T-helper 1 cell treated with Interleukin-12 subunit alpha and Interleukin-12 subunit beta and Interleukin-4 antibody, amounts not matched to agents 30 ng/mL and 1 ng/mL, for 36 hours (primary cell): Measurements from ENCODE around the gene MORN1. TPM values are rescaled to one million over a fixed set of nuclear protein-coding genes. Genes with fewer than 3 reads are reported as not detected.

Experiments
- intact Hi-C: fragments of 100-400 bp; cut with micrococcal nuclease; formaldehyde crosslinking; loops from one replicate; pipeline ENCODE4 v1.15.1; 2024
- total RNA-seq: library from RNA; stranded (reverse); gene quantifications from 2 replicates; pipeline ENCODE4 v1.2.3, GENCODE V29; 2022

Gene MORN1
- total RNA-seq, 1 donor from 2014 or later = 7.8 TPM

- intact Hi-C loops = no loop called here
Observed at GRCh38 chr1:2311184-2312032, 79.9 kb downstream of the MORN1 start.

GRCh38 chr1:2310332-2311183 lies 80.8 kb downstream of the MORN1 start:
- intact Hi-C loops = no loop called here

- intact Hi-C loops = loop anchor here (10.0 kb wide), 1 partner anchor 1546 kb away; the partner anchor contains the start of genes CEP104 and DFFB
Observed at GRCh38 chr1:2308844-2309243, 82.5 kb downstream of the MORN1 start.

- intact Hi-C loops = loop anchor here (10.0 kb wide), 1 partner anchor 1547 kb away; the partner anchor contains the start of genes CEP104 and DFFB
Observed at GRCh38 chr1:2307972-2308371, 83.4 kb downstream of the MORN1 start.

- intact Hi-C loops = loop anchor here (10.0 kb wide), 1 partner anchor 1548 kb away; the partner anchor contains the start of genes CEP104 and DFFB
Observed at GRCh38 chr1:2307064-2307605, 84.2 kb downstream of the MORN1 start.

GRCh38 chr1:2306151-2306978 lies 85.0 kb downstream of the MORN1 start:
- intact Hi-C loops = loop anchor here (10.0 kb wide), 1 partner anchor 1548 kb away; the partner anchor contains the start of genes CEP104 and DFFB

GRCh38 chr1:2304921-2305681 lies 86.3 kb downstream of the MORN1 start:
- intact Hi-C loops = loop anchor here (5.0 to 10.0 kb wide), 2 partner anchors 242 to 1550 kb away; partner anchors contain the start of genes CEP104 and DFFB

- intact Hi-C loops = loop anchor here (5.0 to 10.0 kb wide), 2 partner anchors 243 to 1551 kb away; partner anchors contain the start of genes CEP104 and DFFB
Observed at GRCh38 chr1:2304282-2304681, 87.1 kb downstream of the MORN1 start.

GRCh38 chr1:2303781-2304180 lies 87.6 kb downstream of the MORN1 start:
- intact Hi-C loops = loop anchor here (5.0 to 10.0 kb wide), 2 partner anchors 244 to 1551 kb away; partner anchors contain the start of genes CEP104 and DFFB

GRCh38 chr1:2303016-2303775 lies 88.2 kb downstream of the MORN1 start:
- intact Hi-C loops = loop anchor here (5.0 to 10.0 kb wide), 2 partner anchors 244 to 1552 kb away; partner anchors contain the start of genes CEP104 and DFFB

- intact Hi-C loops = loop anchor here (5.0 to 10.0 kb wide), 2 partner anchors 245 to 1552 kb away; partner anchors contain the start of genes CEP104 and DFFB
Observed at GRCh38 chr1:2302292-2302925, 88.9 kb downstream of the MORN1 start.

GRCh38 chr1:2301607-2302291 lies 89.6 kb downstream of the MORN1 start:
- intact Hi-C loops = loop anchor here (1.0 to 10.0 kb wide), 7 partner anchors 14 to 1553 kb away; partner anchors contain the start of genes CEP104, DFFB, FAAP20 and MORN1

- intact Hi-C loops = loop anchor here (1.0 to 10.0 kb wide), 9 partner anchors 11 to 1554 kb away; partner anchors contain the start of genes CEP104, DFFB, FAAP20 and MORN1
Observed at GRCh38 chr1:2300851-2301606, 90.3 kb downstream of the MORN1 start.

- intact Hi-C loops = loop anchor here (1.0 to 10.0 kb wide), 6 partner anchors 10 to 1555 kb away; partner anchors contain the start of genes CEP104, DFFB and FAAP20
Observed at GRCh38 chr1:2300004-2300771, 91.2 kb downstream of the MORN1 start.

- intact Hi-C loops = loop anchor here (10.0 kb wide), 1 partner anchor 384 kb away; the partner anchor contains the start of genes CALML6 and TMEM52
Observed at GRCh38 chr1:2299131-2299627, 92.2 kb downstream of the MORN1 start.
